Skeletal muscle satellite cell (primary cell): Measurements from ENCODE around the gene CNTNAP1.

ENCODE experiments used
- H3K27me3 ChIP-seq: 2 replicates; pipeline ENCODE4 v1.7.0; 2013; ENCODE audit warnings: low read length; ENCODE audit not compliant: control insufficient read depth, insufficient read depth
- H3K36me3 ChIP-seq: 2 replicates; pipeline ENCODE4 v1.7.0; 2013; ENCODE audit warnings: mild to moderate bottlenecking, control low read depth, low read length; ENCODE audit not compliant: insufficient read depth
- H3K4me1 ChIP-seq: 2 replicates; pipeline ENCODE4 v1.7.0; 2013; ENCODE audit warnings: low read length; ENCODE audit not compliant: control insufficient read depth, insufficient read depth
- H3K4me2 ChIP-seq: 2 replicates; pipeline ENCODE4 v1.7.0; 2013; ENCODE audit warnings: mild to moderate bottlenecking, low read length
- H3K4me3 ChIP-seq: 2 replicates; pipeline ENCODE4 v1.7.0; 2013; ENCODE audit warnings: low read length
- H3K9ac ChIP-seq: 2 replicates; pipeline ENCODE4 v1.7.0; 2013; ENCODE audit warnings: mild to moderate bottlenecking, low read depth, low read length, moderate library complexity
- H3K9me3 ChIP-seq: replicated peaks from 2 replicates; pipeline ENCODE4 v1.7.0; 2013; ENCODE audit warnings: mild to moderate bottlenecking, control low read depth, low read length

Gene CNTNAP1

DNA sequence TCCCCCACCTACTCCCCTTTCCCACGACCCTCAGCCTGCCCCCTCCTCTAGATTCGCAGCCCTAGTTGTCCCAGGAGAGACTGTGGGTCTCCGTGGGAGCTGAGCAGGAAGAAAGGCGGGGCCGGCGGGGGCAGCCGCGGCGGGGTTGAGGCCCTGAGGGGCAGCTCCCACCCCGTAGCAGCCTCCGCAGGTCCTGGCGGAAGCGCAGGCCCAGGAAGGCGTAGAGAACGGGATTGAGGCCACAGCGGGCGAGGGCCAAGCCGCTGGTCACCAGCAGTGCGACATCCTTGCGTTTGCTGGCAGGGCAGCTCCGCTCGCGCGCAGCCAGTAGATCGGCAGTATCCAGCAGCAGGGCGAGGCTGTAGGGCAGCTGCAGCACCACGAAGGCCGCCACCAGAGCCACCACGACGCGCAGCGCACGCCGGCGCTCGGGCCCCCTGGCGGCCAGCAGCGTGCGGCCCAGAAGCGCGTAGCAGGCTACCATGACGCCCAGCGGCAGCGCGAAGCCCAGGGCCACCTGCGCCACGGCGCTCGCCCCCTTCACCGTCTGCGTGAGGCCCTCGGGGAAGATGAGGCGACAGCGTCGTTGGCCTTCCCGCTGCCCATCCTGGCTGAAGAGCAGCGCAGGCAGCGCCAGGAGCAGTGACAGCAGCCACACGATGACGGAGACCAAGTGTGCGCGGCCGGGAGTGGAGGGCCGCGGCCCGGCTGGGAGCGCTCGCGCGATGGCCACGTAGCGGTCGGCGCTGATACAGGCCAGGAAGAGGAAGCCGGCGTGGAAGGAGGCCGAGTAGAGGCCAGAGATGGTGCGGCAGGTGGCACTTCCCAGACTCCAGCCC is 2.6 kb upstream of the CNTNAP1 start:
- H3K9ac ChIP-seq, result peak overlapping the region; percentile 78
- peaks cover 45% of the 10 kb centered on the region for H3K4me1 ChIP-seq
- H3K27me3 ChIP-seq, result no peaks in the 10 kb centered on the region
- no peaks in the 10 kb centered on the region for H3K36me3 ChIP-seq
- peak overlapping the region; percentile 63 for H3K4me3 ChIP-seq
- H3K9me3 ChIP-seq, result no peaks in the 10 kb centered on the region
- peak overlapping the region; percentile 82 for H3K4me2 ChIP-seq

GRCh38 chr17:42680331-42680808 is 2.0 kb upstream of the CNTNAP1 start:
- Histone ChIP-seq H3K36me3 (peaks cover 4% of the 10 kb centered on the region), H3K9me3 (no peaks in the 10 kb centered on the region), H3K4me2 (peak overlapping the region; percentile 82), H3K4me1 (peaks cover 41% of the 10 kb centered on the region), H3K4me3 (peak overlapping the region; percentile 58), H3K27me3 (no peaks in the 10 kb centered on the region), H3K9ac (peak overlapping the region; percentile 25)

GRCh38 chr17:42682722-42683403 is 532 bp downstream of the CNTNAP1 start:
- H3K9me3 ChIP-seq, result no peaks in the 10 kb centered on the region
- peak overlapping the region; percentile 54 for H3K9ac ChIP-seq
- no peaks in the 10 kb centered on the region for H3K27me3 ChIP-seq
- H3K36me3 ChIP-seq, result peaks cover 4% of the 10 kb centered on the region
- peaks cover 34% of the 10 kb centered on the region for H3K4me1 ChIP-seq
- peak overlapping the region; percentile 91 for H3K4me2 ChIP-seq
- peak overlapping the region; percentile 76 for H3K4me3 ChIP-seq

- Histone ChIP-seq H3K4me1 (peaks cover 31% of the 10 kb centered on the region), H3K36me3 (peaks cover 4% of the 10 kb centered on the region), H3K4me2 (peak overlapping the region; percentile 91), H3K9ac (peak overlapping the region; percentile 54), H3K27me3 (no peaks in the 10 kb centered on the region), H3K9me3 (no peaks in the 10 kb centered on the region), H3K4me3 (peak overlapping the region; percentile 76)
Observed at GRCh38 chr17:42683407-42684034, 1.2 kb downstream of the CNTNAP1 start.

DNA sequence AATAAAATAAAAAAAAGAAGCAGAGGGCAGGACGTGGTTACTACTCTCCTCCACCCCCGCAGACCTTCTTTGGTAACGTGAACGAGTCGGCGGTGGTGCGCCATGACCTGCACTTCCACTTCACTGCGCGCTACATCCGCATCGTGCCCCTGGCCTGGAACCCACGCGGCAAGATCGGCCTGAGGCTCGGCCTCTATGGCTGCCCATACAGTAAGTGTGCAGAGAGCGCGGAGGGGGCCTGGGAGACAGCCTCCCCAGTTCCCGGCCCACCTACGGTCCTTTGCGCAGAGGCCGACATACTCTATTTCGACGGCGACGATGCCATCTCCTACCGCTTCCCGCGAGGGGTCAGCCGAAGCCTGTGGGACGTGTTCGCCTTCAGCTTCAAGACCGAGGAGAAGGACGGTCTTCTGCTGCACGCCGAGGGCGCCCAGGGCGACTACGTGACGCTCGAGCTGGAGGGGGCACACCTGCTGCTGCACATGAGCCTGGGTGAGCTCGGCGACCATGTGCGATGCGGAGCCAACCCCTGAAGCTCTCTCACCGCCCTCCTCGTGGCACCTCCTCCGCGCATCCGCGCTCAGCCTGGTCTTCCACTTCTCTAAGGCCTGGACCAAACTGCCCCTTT is 2.7 kb downstream of the CNTNAP1 start:
- Histone ChIP-seq H3K36me3 (peaks cover 4% of the 10 kb centered on the region), H3K9ac (no peak overlapping the region), H3K4me2 (no peak overlapping the region), H3K27me3 (no peaks in the 10 kb centered on the region), H3K4me1 (peaks cover 20% of the 10 kb centered on the region), H3K9me3 (no peaks in the 10 kb centered on the region), H3K4me3 (no peak overlapping the region)

DNA sequence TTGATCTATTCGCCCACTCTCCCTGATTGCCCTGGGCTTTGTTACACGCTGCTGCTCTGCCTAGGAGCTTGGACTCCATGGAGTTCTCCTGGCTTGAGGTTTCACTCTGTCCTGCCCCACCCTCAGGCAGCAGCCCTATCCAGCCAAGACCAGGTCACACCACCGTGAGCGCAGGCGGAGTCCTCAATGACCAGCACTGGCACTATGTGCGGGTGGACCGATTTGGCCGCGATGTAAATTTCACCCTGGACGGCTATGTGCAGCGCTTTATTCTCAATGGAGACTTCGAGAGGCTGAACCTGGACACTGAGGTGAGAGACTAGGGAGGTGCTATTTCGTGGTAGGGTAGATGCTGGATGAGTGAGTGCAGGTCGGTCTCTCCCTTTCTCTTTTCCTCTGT is 3.5 kb downstream of the CNTNAP1 start:
- peaks cover 14% of the 10 kb centered on the region for H3K4me1 ChIP-seq
- no peak overlapping the region for H3K9ac ChIP-seq
- peaks cover 4% of the 10 kb centered on the region for H3K36me3 ChIP-seq
- no peaks in the 10 kb centered on the region for H3K27me3 ChIP-seq
- no peak overlapping the region for H3K4me3 ChIP-seq
- no peaks in the 10 kb centered on the region for H3K9me3 ChIP-seq
- H3K4me2 ChIP-seq, result no peak overlapping the region

- Histone ChIP-seq H3K4me2 (no peak overlapping the region), H3K4me3 (no peak overlapping the region), H3K36me3 (peaks cover 5% of the 10 kb centered on the region), H3K27me3 (no peaks in the 10 kb centered on the region), H3K4me1 (peaks cover 14% of the 10 kb centered on the region), H3K9ac (no peak overlapping the region), H3K9me3 (no peaks in the 10 kb centered on the region)
Observed at GRCh38 chr17:42686520-42687128, 4.3 kb downstream of the CNTNAP1 start.

DNA sequence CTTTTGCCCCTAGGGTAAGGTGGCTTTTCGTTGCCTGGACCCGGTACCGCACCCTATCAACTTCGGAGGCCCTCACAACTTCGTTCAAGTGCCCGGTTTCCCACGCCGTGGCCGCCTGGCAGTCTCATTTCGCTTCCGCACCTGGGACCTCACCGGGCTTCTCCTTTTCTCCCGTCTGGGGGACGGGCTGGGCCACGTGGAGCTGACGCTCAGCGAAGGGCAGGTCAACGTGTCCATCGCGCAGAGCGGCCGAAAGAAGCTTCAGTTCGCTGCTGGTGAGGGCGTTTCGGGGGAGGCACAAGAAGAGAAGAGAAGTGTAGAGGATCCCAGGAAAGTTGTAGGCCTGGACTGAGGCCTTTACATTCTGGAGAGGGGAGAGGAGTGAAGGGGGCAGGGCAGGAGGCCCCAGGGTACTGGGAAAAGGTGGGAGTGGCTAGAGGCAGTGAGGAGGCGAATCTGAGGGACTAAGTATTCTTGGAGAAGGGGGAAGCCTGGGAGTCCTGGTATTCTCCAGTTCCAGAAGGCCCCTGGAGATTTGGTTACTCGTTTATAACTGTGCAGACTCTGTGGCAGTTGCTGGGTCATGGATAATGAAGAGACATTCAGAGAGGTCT is 5.5 kb downstream of the CNTNAP1 start:
- Histone ChIP-seq H3K4me3 (no peak overlapping the region), H3K36me3 (peaks cover 10% of the 10 kb centered on the region), H3K27me3 (no peaks in the 10 kb centered on the region), H3K4me1 (peaks cover 13% of the 10 kb centered on the region), H3K9ac (no peak overlapping the region), H3K9me3 (no peaks in the 10 kb centered on the region), H3K4me2 (no peak overlapping the region)

GRCh38 chr17:42690596-42690995 is 8.3 kb downstream of the CNTNAP1 start:
- H3K4me2 ChIP-seq, result no peak overlapping the region
- H3K36me3 ChIP-seq, result peaks cover 6% of the 10 kb centered on the region
- no peaks in the 10 kb centered on the region for H3K27me3 ChIP-seq
- H3K9ac ChIP-seq, result no peak overlapping the region
- H3K4me1 ChIP-seq, result no peaks in the 10 kb centered on the region
- H3K4me3 ChIP-seq, result no peak overlapping the region
- H3K9me3 ChIP-seq, result no peaks in the 10 kb centered on the region

DNA sequence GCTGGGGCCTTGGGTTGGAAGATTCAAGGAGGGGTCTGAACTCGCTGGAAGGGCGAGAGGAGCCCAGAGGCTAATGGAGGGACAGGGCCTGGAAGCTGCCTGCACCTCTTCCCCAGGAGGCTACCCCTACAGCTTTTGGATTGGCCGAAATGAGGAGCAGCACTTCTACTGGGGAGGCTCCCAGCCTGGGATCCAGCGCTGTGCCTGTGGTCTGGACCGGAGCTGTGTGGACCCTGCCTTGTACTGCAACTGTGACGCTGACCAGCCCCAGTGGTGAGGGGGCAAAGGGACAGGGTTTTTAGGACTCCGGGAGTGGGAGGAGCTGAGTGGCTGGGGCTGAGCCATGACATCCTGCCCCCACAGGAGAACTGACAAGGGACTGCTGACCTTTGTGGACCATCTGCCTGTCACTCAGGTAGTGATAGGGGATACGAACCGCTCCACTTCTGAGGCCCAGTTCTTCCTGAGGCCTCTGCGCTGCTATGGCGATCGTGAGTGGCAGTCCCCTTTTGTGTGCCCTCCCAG is 8.8 kb downstream of the CNTNAP1 start:
- Histone ChIP-seq H3K36me3 (peaks cover 11% of the 10 kb centered on the region), H3K9me3 (no peaks in the 10 kb centered on the region), H3K4me2 (no peak overlapping the region), H3K4me3 (no peak overlapping the region), H3K27me3 (no peaks in the 10 kb centered on the region), H3K4me1 (no peaks in the 10 kb centered on the region), H3K9ac (no peak overlapping the region)
